Immature natural killer cell (primary cell): ENCODE measurements around the gene ICAM2. TPM values are rescaled to one million over a fixed set of nuclear protein-coding genes. Genes with fewer than 3 reads are reported as not detected.

ENCODE experiments used
- DNase-seq, 3 donors: peaks; one replicate each; pipeline ENCODE4 v3.0.0; 2022; ENCODE audit warnings: mixed read lengths in 1 of 3
- H3K27ac Mint-ChIP-seq, 6 donors: one replicate each; pipeline ENCODE4 v1.8.0; 2020; ENCODE audit warnings: mixed read lengths in 6 of 6, mild to moderate bottlenecking in 5 of 6, inconsistent platforms in 4 of 6, moderate library complexity in 3 of 6
- H3K27me3 Mint-ChIP-seq, 3 donors: one replicate each; pipeline ENCODE4 v1.8.0; 2020 to 2021; ENCODE audit warnings: low read depth in 3 of 3, mild to moderate bottlenecking in 3 of 3, mixed read lengths in 3 of 3, moderate library complexity in 3 of 3, inconsistent platforms in 1 of 3
- H3K36me3 Mint-ChIP-seq, 3 donors: one replicate each; pipeline ENCODE4 v1.8.0; 2020; ENCODE audit warnings: mixed read lengths in 3 of 3, inconsistent platforms in 2 of 3, mild to moderate bottlenecking in 2 of 3
- H3K4me1 Mint-ChIP-seq, 2 donors: one replicate each; pipeline ENCODE4 v1.8.0; 2020; ENCODE audit warnings: inconsistent platforms in 2 of 2, mild to moderate bottlenecking in 2 of 2, mixed read lengths in 2 of 2, moderate library complexity in 1 of 2
- H3K4me3 Mint-ChIP-seq, 5 donors: one replicate each; pipeline ENCODE4 v1.8.0; 2020; ENCODE audit warnings: mild to moderate bottlenecking in 5 of 5, mixed read lengths in 5 of 5, inconsistent platforms in 3 of 5, moderate library complexity in 3 of 5
- H3K9me3 Mint-ChIP-seq, 6 donors: one replicate each; pipeline ENCODE4 v1.8.0; 2020; ENCODE audit warnings: mild to moderate bottlenecking in 6 of 6, mixed read lengths in 6 of 6, inconsistent platforms in 4 of 6, moderate library complexity in 3 of 6
- polyA plus RNA-seq, 3 donors: library from polyadenylated mRNA; unstranded; fragments of 300-500 nt; fragmentation: Illumina TruSeq; gene quantifications; one replicate each; pipeline ENCODE4 v1.2.3, GENCODE V29; 2021

The ICAM2 gene
- polyA plus RNA-seq, 3 donors from 2014 or later: 327 to 535 (median 329) TPM

- DNase-seq: no peak
- Mint-ChIP-seq H3K27ac (peak overlapping the region in 4 of 6 donors; percentile 57 to 76 (median 63)), H3K27me3 (peaks cover 0 to 4% (median 2%) of the 10 kb centered on the region in 3 donors), H3K4me1 (peaks cover 35 to 37% of the 10 kb centered on the region in 2 donors), H3K36me3 (peaks cover under 1 to 16% (median 7%) of the 10 kb centered on the region in 3 donors), H3K9me3 (no peaks in the 10 kb centered on the region), H3K4me3 (no peak overlapping the region)
Observed at GRCh38 chr17:64003526-64004121, 16.8 kb downstream of the ICAM2 start.

DNA sequence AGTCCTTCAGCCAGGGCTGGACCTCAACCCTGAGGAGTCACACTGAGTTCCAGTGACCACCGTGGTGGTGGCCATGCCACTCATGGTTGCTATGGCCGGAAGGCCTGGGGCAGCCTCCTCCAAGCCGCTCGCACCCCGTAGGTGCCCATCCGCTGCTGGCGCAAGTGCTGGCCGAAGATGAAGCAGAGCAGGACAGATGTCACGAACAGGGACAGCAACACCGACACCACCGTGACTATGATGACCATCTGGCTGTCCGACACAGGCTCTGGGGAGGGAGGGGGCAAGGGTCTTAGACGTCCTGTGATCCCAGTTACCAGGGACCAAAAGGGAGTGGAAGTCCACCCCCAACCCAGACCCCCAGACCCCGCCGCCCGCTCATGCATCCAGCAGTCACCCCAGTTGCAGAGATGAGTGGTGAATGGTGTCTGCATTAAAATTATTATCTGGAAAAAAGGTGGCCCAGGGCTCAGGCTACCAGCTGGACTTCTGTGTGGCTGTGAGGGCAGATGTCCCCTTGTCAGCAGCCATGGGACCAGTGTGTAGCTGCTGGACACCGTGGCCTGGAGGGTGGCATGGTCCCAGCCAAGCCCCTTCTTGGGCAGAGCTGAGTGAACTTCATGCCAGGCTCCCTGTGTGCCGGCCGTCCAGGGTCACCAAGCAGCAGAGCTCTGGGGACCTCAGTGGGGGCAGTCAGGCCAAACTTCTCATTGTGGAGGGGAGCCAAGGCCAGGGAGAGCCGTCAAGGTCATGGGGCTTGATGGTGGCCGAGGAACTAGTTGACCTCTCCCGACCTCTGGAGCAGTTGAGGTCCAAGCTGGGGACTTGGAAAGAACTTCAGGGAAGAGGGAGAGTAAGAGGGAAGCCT, 17.5 kb downstream of the ICAM2 start:
- peak overlapping the region in 5 of 6 donors; percentile 24 to 76 (median 64) for H3K27ac Mint-ChIP-seq
- peaks cover 31 to 34% of the 10 kb centered on the region in 2 donors for H3K4me1 Mint-ChIP-seq
- H3K4me3 Mint-ChIP-seq: no peak overlapping the region
- H3K36me3 Mint-ChIP-seq: peaks cover 0 to 16% (median 7%) of the 10 kb centered on the region in 3 donors
- DNase-seq: no peak
- H3K27me3 Mint-ChIP-seq: peaks cover 0 to 4% (median 2%) of the 10 kb centered on the region in 3 donors
- no peaks in the 10 kb centered on the region for H3K9me3 Mint-ChIP-seq

DNA sequence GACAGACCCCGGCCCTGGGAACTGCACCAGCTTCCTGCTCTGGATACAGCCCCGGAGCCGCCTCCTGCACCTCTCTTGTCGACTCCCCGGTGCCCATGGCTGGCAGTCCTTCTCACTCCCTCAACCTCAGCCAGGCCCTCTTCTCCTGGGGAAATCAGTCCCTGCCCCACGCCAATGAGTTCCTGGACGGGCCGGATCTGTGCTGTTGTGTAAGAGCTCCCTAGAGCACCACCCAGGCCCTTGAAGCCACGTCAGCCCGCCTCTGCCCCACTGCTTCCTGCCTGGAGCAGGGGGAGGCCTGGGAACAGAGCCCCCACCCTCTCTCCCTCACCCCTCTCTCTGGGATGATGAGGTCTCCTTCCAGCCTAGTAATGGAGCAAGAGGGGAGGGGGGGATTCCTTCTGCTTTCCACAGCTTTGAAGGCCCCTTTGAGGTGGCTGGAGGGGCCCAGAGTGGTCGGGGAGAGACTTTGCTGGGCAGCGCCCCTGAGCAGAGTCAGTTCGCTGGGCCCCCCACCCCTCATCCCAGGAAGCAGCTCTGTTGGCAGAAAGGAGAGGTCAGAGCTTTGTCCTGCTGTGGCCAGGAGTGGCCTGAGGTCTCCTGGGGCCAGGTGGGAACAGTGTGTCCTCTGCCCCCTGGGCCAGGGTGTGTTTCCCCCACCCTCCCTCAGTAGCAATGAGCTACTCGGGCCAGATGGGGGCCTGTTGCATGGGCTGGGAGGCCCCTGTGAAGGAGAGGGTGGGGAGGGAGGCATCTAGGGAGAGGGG, 18.5 kb downstream of the ICAM2 start:
- peak overlapping the region in 2 of 6 donors; percentile 23 to 58 for H3K27ac Mint-ChIP-seq
- H3K27me3 Mint-ChIP-seq: peaks cover 3 to 8% (median 3%) of the 10 kb centered on the region in 3 donors
- H3K4me3 Mint-ChIP-seq: peak overlapping the region in 1 of 5 donors; percentile 40

GRCh38 chr17:64001091-64001579, 19.3 kb downstream of the ICAM2 start:
- DNase-seq: no peak
- Mint-ChIP-seq H3K27ac (peak overlapping the region in 2 of 6 donors; percentile 31 to 41), H3K9me3 (no peaks in the 10 kb centered on the region), H3K4me3 (no peak overlapping the region), H3K4me1 (peaks cover 28 to 37% of the 10 kb centered on the region in 2 donors), H3K36me3 (peaks cover 0 to 16% (median 7%) of the 10 kb centered on the region in 3 donors), H3K27me3 (peaks cover 3 to 8% (median 3%) of the 10 kb centered on the region in 3 donors)

More for the DNA sequence above, 18.5 kb downstream of the ICAM2 start:
- peaks cover 31 to 34% of the 10 kb centered on the region in 2 donors for H3K4me1 Mint-ChIP-seq
- H3K9me3 Mint-ChIP-seq: no peaks in the 10 kb centered on the region
- no peak for DNase-seq
- peaks cover 0 to 16% (median 7%) of the 10 kb centered on the region in 3 donors for H3K36me3 Mint-ChIP-seq

- DNase-seq: no peak
- Mint-ChIP-seq H3K27me3 (peaks cover 3 to 8% (median 3%) of the 10 kb centered on the region in 3 donors), H3K9me3 (no peaks in the 10 kb centered on the region), H3K4me1 (peaks cover 35 to 39% of the 10 kb centered on the region in 2 donors), H3K36me3 (peaks cover 0 to 10% (median 7%) of the 10 kb centered on the region in 3 donors), H3K27ac (peak overlapping the region; percentile 40 to 86 (median 70)), H3K4me3 (peak overlapping the region; percentile 60 to 91 (median 79))
Observed at GRCh38 chr17:63999680-64000531, 20.5 kb downstream of the ICAM2 start.

DNA sequence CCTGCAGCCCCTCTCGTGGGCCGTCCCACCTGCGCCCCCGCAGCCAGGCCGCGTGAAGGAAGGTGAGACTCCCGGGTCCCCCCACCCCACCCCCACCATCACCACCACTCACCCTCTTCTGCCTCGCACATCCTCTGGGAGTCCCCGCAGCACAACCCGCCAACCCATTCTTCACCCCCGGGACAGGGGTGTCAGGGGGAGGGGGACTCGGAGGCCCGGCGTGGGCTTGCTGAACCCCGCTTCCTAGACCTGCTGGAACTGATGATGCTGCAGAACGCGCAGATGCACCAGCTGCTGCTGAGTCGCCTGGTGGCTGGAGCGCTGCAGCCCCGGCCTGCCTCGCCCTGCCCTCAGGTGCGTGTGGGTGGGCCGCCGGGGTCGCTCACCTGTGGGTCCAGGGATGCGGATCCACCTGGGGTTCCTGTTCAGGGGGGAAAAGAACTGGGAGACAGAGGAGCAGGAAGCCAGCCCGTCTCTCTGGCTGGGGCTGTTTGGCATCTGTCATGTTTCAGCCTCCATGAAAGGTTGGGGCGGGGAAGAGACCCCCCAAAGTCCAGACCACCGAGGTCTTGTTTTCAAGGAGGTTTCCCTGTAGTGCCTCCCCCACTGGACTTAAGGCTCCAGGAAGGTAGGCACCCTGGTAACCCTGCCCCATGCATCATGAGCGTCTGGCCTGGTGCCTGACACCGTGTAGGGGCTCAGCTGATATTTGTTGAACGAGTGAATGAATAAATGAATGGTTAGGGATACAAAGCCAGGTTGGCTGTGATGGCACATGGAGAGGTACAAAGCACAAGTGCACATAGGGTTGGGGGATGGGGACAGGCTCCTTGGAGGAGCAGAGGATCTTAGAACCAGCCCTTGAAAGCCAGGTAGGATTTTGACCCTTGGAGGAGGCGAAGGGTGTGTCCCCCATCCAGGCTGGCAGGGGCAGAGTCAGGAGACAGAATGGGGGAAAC, 21.4 kb downstream of the ICAM2 start:
- Mint-ChIP-seq H3K4me1 (peaks cover 44 to 47% of the 10 kb centered on the region in 2 donors), H3K27me3 (peaks cover 3 to 8% (median 3%) of the 10 kb centered on the region in 3 donors), H3K9me3 (no peaks in the 10 kb centered on the region), H3K36me3 (peaks cover 0 to 6% (median under 1%) of the 10 kb centered on the region in 3 donors), H3K4me3 (peak overlapping the region; percentile 60 to 91 (median 80)), H3K27ac (peak overlapping the region; percentile 2 to 86 (median 78))
- peak; percentile 28 to 37 (median 31) for DNase-seq

DNA sequence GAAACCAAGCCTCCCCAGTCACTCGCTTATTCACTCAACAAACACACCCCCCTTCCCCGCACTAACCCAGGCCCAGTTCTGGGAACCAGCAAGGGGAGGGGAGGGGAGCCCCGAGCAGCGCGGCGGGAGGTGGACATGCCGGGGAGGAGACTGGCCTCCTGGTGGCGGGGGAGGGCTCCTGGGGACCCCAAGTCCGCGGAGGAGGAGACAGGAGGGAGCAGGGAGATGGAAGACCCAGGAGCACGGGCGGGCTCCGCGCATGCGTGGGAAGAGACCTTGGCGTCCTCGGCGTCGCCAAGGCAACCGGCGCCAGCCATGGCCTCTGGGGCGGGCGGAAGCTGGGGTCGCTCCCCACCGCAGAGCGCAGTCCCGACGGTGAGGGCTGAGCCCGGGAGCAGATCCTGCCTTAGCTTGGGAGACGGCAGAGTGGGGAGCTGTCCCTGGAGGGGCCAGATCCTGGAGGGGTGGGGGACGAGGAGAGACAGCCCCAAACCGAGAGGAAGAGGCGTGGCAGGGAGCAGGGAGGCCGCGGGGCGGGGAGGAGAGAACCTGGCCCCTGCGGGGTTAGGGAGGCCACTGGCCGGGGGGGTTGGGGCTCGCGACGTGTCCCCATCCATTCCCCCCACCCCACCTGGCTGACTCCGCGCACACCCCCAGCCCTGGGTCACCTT, 22.2 kb downstream of the ICAM2 start, which contains the start of gene PRR29:
Gene PRR29 (plus strand): TSS at position 302 of the 671 bp plus-strand sequence. CDS start 14 bp downstream, at position 316.
- H3K4me1 Mint-ChIP-seq: peaks cover 52 to 55% of the 10 kb centered on the region in 2 donors
- no peaks in the 10 kb centered on the region for H3K9me3 Mint-ChIP-seq

GRCh38 chr17:63997341-63998048, 22.9 kb downstream of the ICAM2 start:
- no peak for DNase-seq
- Mint-ChIP-seq H3K27me3 (peaks cover 3 to 8% (median 3%) of the 10 kb centered on the region in 3 donors), H3K4me3 (peak overlapping the region; percentile 84 to 91 (median 89)), H3K27ac (peak overlapping the region; percentile 15 to 87 (median 79)), H3K36me3 (no peaks in the 10 kb centered on the region), H3K4me1 (peaks cover 57 to 59% of the 10 kb centered on the region in 2 donors), H3K9me3 (no peaks in the 10 kb centered on the region)

More for the DNA sequence above, 22.2 kb downstream of the ICAM2 start, which contains the start of gene PRR29:
- DNase-seq: peak; percentile 79 to 82 (median 80)
- H3K27ac Mint-ChIP-seq: peak within 1 kb of the TSS; percentile 48 to 87 (median 84)
- H3K36me3 Mint-ChIP-seq: no peaks in the 10 kb centered on the region
- peak within 1 kb of the TSS; percentile 84 to 91 (median 89) for H3K4me3 Mint-ChIP-seq
- peaks cover 3 to 8% (median 3%) of the 10 kb centered on the region in 3 donors for H3K27me3 Mint-ChIP-seq

DNA sequence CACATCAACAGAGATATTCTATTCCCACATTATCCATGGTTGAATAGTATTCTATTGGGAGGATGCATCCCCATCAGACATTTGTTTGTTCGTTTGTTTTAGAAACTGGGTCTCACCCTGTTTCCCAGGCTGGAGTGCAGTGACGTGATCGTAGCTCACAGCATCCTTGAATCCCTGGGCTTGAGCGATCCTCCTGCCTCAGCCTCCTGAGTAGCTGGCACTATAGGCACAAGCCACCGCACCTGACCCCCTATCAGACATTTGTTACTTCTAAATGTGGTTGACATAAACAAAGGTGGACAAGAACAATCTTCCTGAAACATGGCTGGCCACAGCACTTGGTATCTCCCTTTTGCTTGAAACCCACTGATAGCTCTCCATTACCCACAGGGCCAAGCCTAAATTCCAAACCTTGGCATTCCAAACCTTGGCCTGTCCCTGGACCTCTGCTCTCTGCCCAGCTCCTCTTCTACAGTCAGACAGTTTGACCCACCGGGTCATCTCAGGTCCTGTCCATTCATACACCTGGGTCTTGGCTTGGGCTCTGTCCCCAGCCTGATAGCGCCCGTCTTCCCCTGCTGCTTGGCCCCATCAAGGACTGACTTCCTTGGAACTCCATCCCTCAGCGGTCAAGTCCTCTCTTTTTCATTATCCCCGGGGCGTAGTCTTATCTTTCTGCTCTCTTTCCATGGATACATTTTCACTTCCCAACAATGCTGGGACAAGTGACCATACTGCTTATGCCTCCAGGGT, 23.8 kb downstream of the ICAM2 start:
- Mint-ChIP-seq H3K27me3 (peaks cover 3 to 12% (median 7%) of the 10 kb centered on the region in 3 donors), H3K9me3 (no peaks in the 10 kb centered on the region), H3K27ac (peak overlapping the region in 5 of 6 donors; percentile 15 to 84 (median 74)), H3K4me1 (peaks cover 66 to 68% of the 10 kb centered on the region in 2 donors), H3K4me3 (peak overlapping the region; percentile 84 to 91 (median 89)), H3K36me3 (no peaks in the 10 kb centered on the region)
- DNase-seq: no peak

DNA sequence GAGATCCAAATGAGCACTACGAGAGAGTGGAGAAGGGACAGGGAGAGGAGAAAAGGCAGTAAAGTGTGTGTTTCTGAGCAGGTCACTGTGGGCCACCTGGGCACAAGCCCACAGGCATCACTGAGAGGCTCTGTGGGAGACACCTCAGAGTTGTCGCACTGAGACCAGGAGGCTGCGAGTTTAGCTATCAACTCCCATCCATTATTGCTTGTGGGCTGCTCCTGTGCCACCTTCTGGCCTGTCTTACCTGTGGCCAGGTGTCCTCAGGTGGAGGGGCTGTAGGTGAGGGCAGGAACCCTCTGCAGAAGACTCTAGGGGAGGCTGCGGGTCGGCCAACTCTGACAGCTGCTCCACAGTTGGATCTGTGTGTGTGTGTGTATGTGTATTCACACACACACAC, 24.8 kb downstream of the ICAM2 start:
- Mint-ChIP-seq H3K4me3 (peak overlapping the region in 2 of 5 donors; percentile 0 to 54), H3K36me3 (no peaks in the 10 kb centered on the region), H3K4me1 (peaks cover 76% of the 10 kb centered on the region in 2 donors), H3K27me3 (peaks cover 3 to 16% (median 7%) of the 10 kb centered on the region in 3 donors), H3K27ac (peak overlapping the region in 4 of 6 donors; percentile 29 to 84 (median 66)), H3K9me3 (no peaks in the 10 kb centered on the region)
- DNase-seq: no peak
